ENCODE data around the gene SLC4A11. TPM values are rescaled to one million over a fixed set of nuclear protein-coding genes. Genes with fewer than 3 reads are reported as not detected.
A peak's percentile ranks its signal among the peaks of the same experiment; 100 is the strongest.

Gene SLC4A11
- polyA plus RNA-seq (0.19 TPM in 1 of 2 replicates, not detected in the other), polyA minus RNA-seq (0.24 TPM in 1 of 2 replicates, not detected in the other)

DNA sequence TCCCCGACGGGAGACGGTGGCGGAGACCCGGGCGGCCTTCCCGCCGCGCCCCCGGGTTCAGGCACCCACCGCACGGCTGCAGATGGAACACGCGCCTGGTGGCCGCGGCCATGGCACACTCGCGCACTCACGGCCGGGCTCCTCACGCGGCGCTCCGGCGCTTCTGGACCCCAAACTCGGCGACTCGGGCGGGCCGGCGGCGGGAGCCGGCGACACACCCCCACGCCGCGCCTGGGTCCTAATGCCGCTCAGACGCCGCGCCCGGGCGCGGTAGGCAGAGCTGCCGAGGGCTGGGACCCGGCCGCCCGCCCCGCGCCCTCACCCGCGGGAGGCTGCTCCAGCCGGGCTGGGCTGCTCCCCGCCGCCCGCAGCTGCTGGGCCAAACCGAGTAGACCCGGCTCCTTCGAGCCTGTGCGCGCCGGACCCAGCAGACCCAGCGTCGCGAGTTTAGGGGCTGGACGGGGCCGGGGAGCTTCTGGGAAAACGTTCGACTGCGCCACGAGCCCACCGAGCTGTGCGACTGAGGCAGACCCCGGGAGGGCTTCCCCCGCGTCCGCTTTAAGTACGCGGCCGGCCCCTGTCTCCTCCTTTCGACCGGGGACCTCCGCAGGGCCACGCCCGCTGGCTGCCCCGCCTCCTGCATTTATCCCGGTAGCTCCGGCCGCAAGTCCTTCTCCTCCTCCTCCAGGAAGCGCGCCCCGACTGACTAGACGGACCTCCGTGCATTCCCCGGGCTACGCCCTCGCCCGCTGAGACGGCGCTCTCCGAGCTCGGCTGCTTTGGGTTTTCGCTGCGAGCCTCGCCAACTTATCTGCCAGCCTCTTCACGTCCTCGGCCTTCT lies at the start of gene SLC4A11:
SLC4A11 (minus strand) TSS at position 165 of the 841 bp plus-strand sequence; CDS start at position 112, 53 bp downstream.
- H3F3A ChIP-seq (ENCODE audit: insufficient read depth, low read length, poor library complexity, severe bottlenecking): no peaks in the 10 kb centered on the region
- TF ChIP-seq POLR2AphosphoS5 (IDR thresholded peaks at IDR 0.05): no peak
- TF ChIP-seq EZH2 (IDR thresholded peaks at IDR 0.05; ENCODE audit: borderline replicate concordance, insufficient read depth, low read length, poor library complexity, severe bottlenecking): no peak
- no peak for TF ChIP-seq REST (IDR thresholded peaks at IDR 0.05; ENCODE audit: borderline replicate concordance)
- no peak for TF ChIP-seq EP300 (conservative IDR thresholded peaks at IDR 0.05; ENCODE audit: poor library complexity, severe bottlenecking)
- TF ChIP-seq MXI1 (conservative IDR thresholded peaks at IDR 0.05; ENCODE audit: poor library complexity, severe bottlenecking): peak; percentile 46
- peak; percentile 22 for TF ChIP-seq CTCF (IDR thresholded peaks at IDR 0.05; ENCODE audit: poor library complexity, severe bottlenecking)
- peak; percentile 21 for TF ChIP-seq SMC3 (conservative IDR thresholded peaks at IDR 0.05; ENCODE audit: poor library complexity)
- H3K9ac ChIP-seq (ENCODE audit: low read length): peak within 1 kb of the TSS; percentile 34
- H3K36me3 ChIP-seq (ENCODE audit: insufficient read depth, low read length): no peaks in the 10 kb centered on the region
- no peak within 1 kb of the TSS for H3K27ac ChIP-seq (ENCODE audit: low read length)
- no peaks in the 10 kb centered on the region for H4K20me1 ChIP-seq (ENCODE audit: insufficient read depth)
- no peaks in the 10 kb centered on the region for H3K9me2 ChIP-seq (ENCODE audit: insufficient read depth, low read length)
- H3K27me3 ChIP-seq (ENCODE audit: insufficient read depth, low read depth, low read length): peaks cover 67% of the 10 kb centered on the region
- peaks cover 7% of the 10 kb centered on the region for H3K9me3 ChIP-seq (ENCODE audit: low read length)
- no peaks in the 10 kb centered on the region for H3K79me2 ChIP-seq (replicated peaks; ENCODE audit: insufficient read depth, low read length)
- H3K4me3 ChIP-seq (ENCODE audit: low read length): peak within 1 kb of the TSS; percentile 65
- no peak within 1 kb of the TSS for H2AFZ ChIP-seq (ENCODE audit: low read depth, low read length)
- no peak within 1 kb of the TSS for H3K4me2 ChIP-seq (ENCODE audit: low read length)

DNA sequence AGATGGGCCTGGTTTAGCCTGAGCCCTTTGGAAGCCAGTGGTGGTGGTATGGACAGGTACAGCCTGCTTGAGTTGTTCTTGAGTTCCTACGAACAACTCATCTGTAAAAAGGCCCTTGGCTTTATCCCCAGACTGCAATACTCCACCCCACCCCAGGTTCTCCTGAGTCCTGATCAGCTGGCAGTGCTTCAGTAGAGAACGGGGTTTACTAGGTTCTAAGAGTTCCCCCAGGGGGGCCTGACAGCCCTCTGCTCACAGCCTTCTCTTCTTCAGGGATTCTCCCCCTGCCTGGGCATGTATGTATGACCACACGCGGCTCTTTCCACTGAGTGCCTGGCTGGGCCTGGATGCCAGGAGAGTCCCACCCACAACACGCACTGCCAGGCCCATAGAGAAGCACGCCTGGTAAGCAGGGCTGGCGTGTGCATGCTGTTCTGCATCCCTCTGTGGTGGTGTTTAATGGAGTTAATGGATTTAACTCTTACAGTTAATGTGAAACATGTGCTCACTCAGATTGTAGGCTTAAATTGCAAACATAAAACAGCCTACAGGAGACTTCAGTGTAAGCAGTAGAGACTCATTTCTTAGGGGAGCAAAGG lies 44.3 kb upstream of the SLC4A11 start:
- no peak overlapping the region for H3K9ac ChIP-seq (ENCODE audit: low read length)
- H2AFZ ChIP-seq (ENCODE audit: low read depth, low read length): no peak overlapping the region
- no peaks in the 10 kb centered on the region for H3K9me2 ChIP-seq (ENCODE audit: insufficient read depth, low read length)
- no peak for TF ChIP-seq RAD21 (conservative IDR thresholded peaks at IDR 0.05)
- no peak for TF ChIP-seq EP300 (conservative IDR thresholded peaks at IDR 0.05; ENCODE audit: poor library complexity, severe bottlenecking)
- no peak for TF ChIP-seq POLR2AphosphoS5 (IDR thresholded peaks at IDR 0.05)
- TF ChIP-seq SMC3 (conservative IDR thresholded peaks at IDR 0.05; ENCODE audit: poor library complexity): no peak
- no peak for TF ChIP-seq REST (IDR thresholded peaks at IDR 0.05; ENCODE audit: borderline replicate concordance)
- no peak for TF ChIP-seq MXI1 (conservative IDR thresholded peaks at IDR 0.05; ENCODE audit: poor library complexity, severe bottlenecking)
- TF ChIP-seq TAF1 (IDR thresholded peaks at IDR 0.05; ENCODE audit: low read depth): no peak
- TF ChIP-seq CTCF (IDR thresholded peaks at IDR 0.05; ENCODE audit: poor library complexity, severe bottlenecking): no peak
- TF ChIP-seq EZH2 (IDR thresholded peaks at IDR 0.05; ENCODE audit: borderline replicate concordance, insufficient read depth, low read length, poor library complexity, severe bottlenecking): no peak
- H3K79me2 ChIP-seq (replicated peaks; ENCODE audit: insufficient read depth, low read length): no peaks in the 10 kb centered on the region
- H3K4me3 ChIP-seq (ENCODE audit: low read length): no peak overlapping the region
- no peaks in the 10 kb centered on the region for H3F3A ChIP-seq (ENCODE audit: insufficient read depth, low read length, poor library complexity, severe bottlenecking)
- H3K27me3 ChIP-seq (ENCODE audit: insufficient read depth, low read depth, low read length): no peaks in the 10 kb centered on the region
- no peaks in the 10 kb centered on the region for H3K9me3 ChIP-seq (ENCODE audit: low read length)
- no peaks in the 10 kb centered on the region for H4K20me1 ChIP-seq (ENCODE audit: insufficient read depth)
- no peak overlapping the region for H3K27ac ChIP-seq (ENCODE audit: low read length)
- H3K4me2 ChIP-seq (ENCODE audit: low read length): no peak overlapping the region
- peaks cover 4% of the 10 kb centered on the region for H3K36me3 ChIP-seq (ENCODE audit: insufficient read depth, low read length)
